HEK293 (cell line): ENCODE measurements around the gene ST8SIA5.

ENCODE experiments used
- CTCF ChIA-PET: fragments of 350-600 bp; formaldehyde crosslinking; extraction: SDS; loops from one replicate; lab custom pipeline; 2021; ENCODE audit warnings: antibody characterized with exemption; lab: Yijun Ruan, JAX
- POLR2A ChIA-PET: fragments of 300-600 bp; formaldehyde crosslinking; extraction: SDS; loops from one replicate; lab custom pipeline; 2020; ENCODE audit warnings: antibody characterized with exemption, inconsistent platforms; lab: Yijun Ruan, JAX
- H3K27ac ChIP-seq: fragments of 200-500 bp; sonication (Bioruptor generic); 2 replicates; pipeline ENCODE4 v1.5.1; 2014; ENCODE audit warnings: low read depth, low read length, control low read depth, inconsistent platforms; ENCODE audit errors: extremely low read depth
- H3K36me3 ChIP-seq, 2 experiments: fragments of 200-500 bp in 1 of 2; sonication (Bioruptor generic) in 1 of 2; 1 replicate in 1 of 2; 2 replicates in 1 of 2; pipeline ENCODE4 v1.5.1; 2014 to 2017; ENCODE audit warnings: inconsistent platforms in 2 of 2, low read length in 2 of 2; ENCODE audit not compliant: control insufficient read depth in 2 of 2, insufficient read depth in 1 of 2
- H3K4me1 ChIP-seq: fragments of 200-500 bp; sonication (Bioruptor generic); 2 replicates; pipeline ENCODE4 v1.5.1; 2014; ENCODE audit warnings: mild to moderate bottlenecking, low read length, inconsistent platforms; ENCODE audit not compliant: control insufficient read depth, insufficient read depth
- H3K4me3 ChIP-seq: 2 replicates; pipeline ENCODE4 v1.5.1; 2011; ENCODE audit warnings: low read depth, mild to moderate bottlenecking, control low read depth, low read length, moderate library complexity
- H3K9me3 ChIP-seq: fragments of 200-500 bp; sonication (Bioruptor generic); 2 replicates; pipeline ENCODE4 v1.5.1; 2014; ENCODE audit warnings: low read depth, low read length, inconsistent platforms; ENCODE audit not compliant: control insufficient read depth, insufficient read depth
- HIC1 ChIP-seq: fragments of 450-650 bp; formaldehyde crosslinking; IDR thresholded peaks from 2 replicates; pipeline ENCODE4 v1.5.1; 2016; ENCODE audit warnings: missing biosample characterization, missing genetic modification characterization
- SETDB1 ChIP-seq: IDR thresholded peaks from one replicate; pipeline ENCODE4 v1.6.1; 2017; ENCODE audit warnings: mild to moderate bottlenecking, low read length, moderate library complexity, mixed read lengths; ENCODE audit not compliant: insufficient read length
- SP7 ChIP-seq: fragments of 450-650 bp; formaldehyde crosslinking; IDR thresholded peaks from 2 replicates; pipeline ENCODE4 v1.5.1; 2016; ENCODE audit warnings: missing biosample characterization, missing genetic modification characterization
- ZNF10 ChIP-seq: fragments of 450-650 bp; formaldehyde crosslinking; IDR thresholded peaks from 2 replicates; pipeline ENCODE4 v1.5.1; 2017; ENCODE audit warnings: missing biosample characterization, missing genetic modification characterization
- ZNF16 ChIP-seq: fragments of 450-650 bp; formaldehyde crosslinking; IDR thresholded peaks from 2 replicates; pipeline ENCODE4 v1.5.1; 2016; ENCODE audit warnings: low read depth, missing biosample characterization, missing genetic modification characterization
- ZNF19 ChIP-seq: fragments of 450-650 bp; formaldehyde crosslinking; IDR thresholded peaks from 2 replicates; pipeline ENCODE4; 2016; ENCODE audit warnings: missing biosample characterization, missing genetic modification characterization, low read depth
- ZNF202 ChIP-seq: fragments of 450-650 bp; formaldehyde crosslinking; IDR thresholded peaks from 2 replicates; pipeline ENCODE4 v1.5.1; 2016; ENCODE audit warnings: missing biosample characterization, missing genetic modification characterization, borderline replicate concordance
- ZNF350 ChIP-seq: fragments of 450-650 bp; formaldehyde crosslinking; IDR thresholded peaks from 2 replicates; pipeline ENCODE4 v1.5.0; 2017; ENCODE audit warnings: missing biosample characterization, mild to moderate bottlenecking, missing genetic modification characterization
- ZNF426 ChIP-seq: fragments of 450-650 bp; formaldehyde crosslinking; IDR thresholded peaks from 2 replicates; pipeline ENCODE4 v1.5.1; 2017; ENCODE audit warnings: missing biosample characterization, missing genetic modification characterization, mild to moderate bottlenecking, inconsistent platforms, moderate library complexity
- ZNF433 ChIP-seq: fragments of 450-650 bp; formaldehyde crosslinking; IDR thresholded peaks from 2 replicates; pipeline ENCODE4 v1.5.1; 2016; ENCODE audit warnings: missing biosample characterization, missing genetic modification characterization, low read depth
- ZNF473 ChIP-seq: fragments of 450-650 bp; formaldehyde crosslinking; IDR thresholded peaks from 2 replicates; pipeline ENCODE4 v1.5.1; 2017; ENCODE audit warnings: missing biosample characterization, missing genetic modification characterization
- ZNF518A ChIP-seq: fragments of 450-650 bp; formaldehyde crosslinking; conservative IDR thresholded peaks from 2 replicates; pipeline ENCODE4 v1.5.1; 2016; ENCODE audit warnings: low read depth, missing biosample characterization, missing genetic modification characterization
- ZNF626 ChIP-seq: fragments of 450-650 bp; sonication (Bioruptor Pico); formaldehyde crosslinking; IDR thresholded peaks from 2 replicates; pipeline ENCODE4 v1.5.1; 2018; ENCODE audit warnings: missing biosample characterization, missing genetic modification characterization, inconsistent platforms
- ZNF677 ChIP-seq: fragments of 450-650 bp; IDR thresholded peaks from 2 replicates; pipeline ENCODE4 v1.5.0; 2018; ENCODE audit warnings: missing biosample characterization, mild to moderate bottlenecking, missing genetic modification characterization, moderate library complexity
- ZNF707 ChIP-seq: fragments of 450-650 bp; formaldehyde crosslinking; IDR thresholded peaks from 2 replicates; pipeline ENCODE4 v1.5.1; 2016; ENCODE audit warnings: missing biosample characterization, missing genetic modification characterization
- ZNF776 ChIP-seq: fragments of 450-650 bp; formaldehyde crosslinking; IDR thresholded peaks from 2 replicates; pipeline ENCODE4 v1.5.0; 2017; ENCODE audit warnings: missing biosample characterization, missing genetic modification characterization, borderline replicate concordance
- ZSCAN18 ChIP-seq: fragments of 450-650 bp; formaldehyde crosslinking; IDR thresholded peaks from 2 replicates; pipeline ENCODE4 v1.5.1; 2016; ENCODE audit warnings: missing biosample characterization, missing genetic modification characterization

The ST8SIA5 gene

GRCh38 chr18:46770708-46771107 lies 13.9 kb upstream of the ST8SIA5 start:
- POLR2A ChIA-PET: no interaction called here
- no peak for TF ChIP-seq ZNF518A (tag by site-specific recombination)
- TF ChIP-seq ZNF433 (tag by site-specific recombination): no peak
- TF ChIP-seq ZNF707 (tag by site-specific recombination): no peak
- no peak for TF ChIP-seq ZNF677 (tag by site-specific recombination)
- TF ChIP-seq ZNF350: no peak
- TF ChIP-seq ZNF426: no peak
- no peak for TF ChIP-seq ZNF10
- TF ChIP-seq SETDB1: no peak
- TF ChIP-seq ZNF473 (tag by site-specific recombination): no peak
- TF ChIP-seq SP7 (tag by site-specific recombination): no peak
- TF ChIP-seq ZNF626 (tag by site-specific recombination): no peak
- no peak for TF ChIP-seq ZNF16 (tag by site-specific recombination)
- TF ChIP-seq ZNF202 (tag by site-specific recombination): no peak
- TF ChIP-seq ZNF19 (tag by site-specific recombination): no peak
- TF ChIP-seq HIC1: no peak
- TF ChIP-seq ZSCAN18 (tag by site-specific recombination): no peak
- TF ChIP-seq ZNF776 (tag by site-specific recombination): no peak
- CTCF ChIA-PET: interaction anchor here (2.2 kb wide), 1 partner anchor 17 kb away, joined by 5 read pairs; no protein-coding TSS in a partner anchor
- no peak overlapping the region for H3K4me3 ChIP-seq
- no peaks in the 10 kb centered on the region for H3K36me3 ChIP-seq
- no peaks in the 10 kb centered on the region for H3K9me3 ChIP-seq
- no peaks in the 10 kb centered on the region for H3K4me1 ChIP-seq
- no peak overlapping the region for H3K27ac ChIP-seq
